ENCODE measurements around the gene GAS2.
"Not testable (repeated sequence)": the region's sequence is repeated elsewhere in the genome, so short reads cannot be mapped to it uniquely, and the experiment has no call there.

The GAS2 gene

GRCh38 chr11:22666325-22666687 lies at the start of gene GAS2:
GAS2 (plus strand) TSS chr11:22666611; CDS start chr11:22674870, 8,259 bp downstream.
- DNase-seq, result no peak

GRCh38 chr11:22617868-22618267 lies 48.5 kb upstream of the GAS2 start:
- DNase-seq, result no peak

- peak; percentile 58 for DNase-seq
These were observed 41.5 kb upstream of the GAS2 start for GRCh38 chr11:22624742-22625447.

DNA sequence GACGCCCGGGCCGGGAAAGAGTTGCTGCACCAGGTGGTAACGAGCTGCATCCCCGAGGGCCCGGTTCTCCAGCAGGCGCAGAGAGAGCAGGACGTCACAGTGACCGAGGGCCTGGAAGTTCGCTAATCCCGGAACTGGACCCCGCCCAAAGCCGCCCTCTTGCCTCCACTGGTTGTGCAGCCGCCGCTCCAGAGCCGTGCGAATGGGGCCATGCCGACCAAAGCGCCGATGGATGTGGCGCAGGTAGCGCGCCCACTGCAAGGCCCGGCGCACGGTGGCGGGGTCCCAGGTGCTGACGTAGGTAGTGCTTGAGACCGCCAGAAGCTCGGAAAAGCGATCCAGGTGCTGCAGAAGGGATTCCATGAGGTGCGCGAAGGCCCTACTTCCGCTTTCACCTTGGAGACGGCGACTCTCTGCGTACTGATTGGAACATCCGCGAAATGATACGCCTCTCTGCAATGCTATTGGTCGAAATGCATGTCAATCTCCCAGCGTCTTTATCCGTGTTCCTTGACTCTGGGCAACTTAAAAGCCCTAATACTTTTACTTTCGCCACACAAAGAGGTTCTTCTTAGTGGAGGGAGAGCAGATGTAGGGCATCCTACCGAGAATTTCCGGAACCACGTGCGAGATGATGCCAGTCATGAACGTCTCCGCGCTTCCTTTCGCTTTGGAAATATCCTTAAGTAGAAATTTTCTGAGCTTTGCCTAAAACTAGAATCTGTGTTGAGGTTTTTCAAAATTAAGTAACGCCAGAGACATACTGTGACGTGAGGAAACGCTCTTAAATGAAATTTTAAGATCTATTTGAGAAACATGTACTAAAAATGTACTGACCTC lies 40.7 kb upstream of the GAS2 start, which contains the start of gene FANCF:
Gene FANCF (minus strand): TSS at position 376 of the 840 bp plus-strand sequence. CDS start 13 bp downstream, at position 363.
- DNase-seq, result peak; percentile 84

- no peak for DNase-seq
These were observed 39.7 kb upstream of the GAS2 start for GRCh38 chr11:22626573-22627239.

GRCh38 chr11:22627421-22627820 lies 39.0 kb upstream of the GAS2 start:
- DNase-seq, result no peak

- no peak for DNase-seq
These were observed 33.0 kb upstream of the GAS2 start for GRCh38 chr11:22633354-22633902.

GRCh38 chr11:22634897-22635629 lies 31.3 kb upstream of the GAS2 start:
- no peak for DNase-seq

DNA sequence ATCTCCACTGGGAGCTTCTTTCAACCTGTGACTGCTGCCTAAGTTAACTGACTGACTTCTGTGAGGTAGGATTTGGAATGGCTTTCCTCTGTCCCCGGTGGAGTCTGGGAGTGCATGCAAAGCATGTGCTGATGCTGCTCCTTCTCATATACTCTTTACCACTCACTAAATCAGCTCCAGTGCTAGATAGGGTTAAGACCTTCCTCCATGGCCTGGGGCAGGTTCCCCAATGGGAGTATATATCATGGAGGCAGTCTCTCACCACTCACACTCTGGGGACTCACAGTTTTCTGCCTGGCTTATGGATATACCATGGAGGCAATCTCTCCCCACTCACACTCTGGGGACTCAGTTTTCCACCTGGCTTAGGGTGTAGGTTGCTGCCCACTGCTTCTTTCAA lies 30.7 kb upstream of the GAS2 start:
- DNase-seq, result no peak

- DNase-seq, result no peak
These were observed 25.5 kb upstream of the GAS2 start for GRCh38 chr11:22640862-22641261.

DNA sequence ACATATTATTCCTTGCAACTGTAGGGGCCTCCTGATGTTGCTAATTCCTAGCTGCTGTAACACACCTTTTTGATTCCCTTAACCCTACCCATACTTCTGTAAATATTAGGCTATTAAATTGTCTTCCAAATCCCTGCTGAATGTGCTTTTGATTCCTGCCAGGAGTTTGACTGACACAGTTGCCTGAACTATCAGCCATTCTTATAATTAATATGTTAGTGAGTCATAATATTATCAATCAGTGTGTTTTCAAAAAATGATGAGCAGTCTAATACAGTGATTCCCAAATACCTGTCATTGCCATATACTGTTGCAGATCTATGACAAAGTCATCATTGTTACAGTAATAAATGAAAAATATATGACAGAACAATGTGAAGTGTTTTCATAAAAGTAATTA lies 24.9 kb upstream of the GAS2 start:
- DNase-seq, result no peak

DNA sequence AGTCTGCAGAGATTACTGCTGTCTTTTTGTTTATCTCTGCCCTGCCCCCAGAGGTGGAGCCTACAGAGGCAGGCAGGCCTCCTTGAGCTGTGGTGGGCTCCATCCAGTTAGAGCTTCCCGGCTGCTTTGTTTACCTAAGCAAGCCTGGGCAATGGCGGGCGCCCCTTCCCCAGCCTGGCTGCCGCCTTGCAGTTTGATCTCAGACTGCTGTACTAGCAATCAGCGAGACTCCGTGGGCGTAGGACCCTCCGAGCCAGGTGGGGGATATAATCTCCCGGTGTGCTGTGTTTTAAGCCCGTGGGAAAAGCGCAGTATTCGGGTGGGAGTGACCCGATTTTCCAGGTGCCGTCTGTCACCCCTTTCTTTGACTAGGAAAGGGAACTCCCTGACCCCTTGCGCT lies 14.1 kb upstream of the GAS2 start:
- DNase-seq, result not testable (repeated sequence)

DNA sequence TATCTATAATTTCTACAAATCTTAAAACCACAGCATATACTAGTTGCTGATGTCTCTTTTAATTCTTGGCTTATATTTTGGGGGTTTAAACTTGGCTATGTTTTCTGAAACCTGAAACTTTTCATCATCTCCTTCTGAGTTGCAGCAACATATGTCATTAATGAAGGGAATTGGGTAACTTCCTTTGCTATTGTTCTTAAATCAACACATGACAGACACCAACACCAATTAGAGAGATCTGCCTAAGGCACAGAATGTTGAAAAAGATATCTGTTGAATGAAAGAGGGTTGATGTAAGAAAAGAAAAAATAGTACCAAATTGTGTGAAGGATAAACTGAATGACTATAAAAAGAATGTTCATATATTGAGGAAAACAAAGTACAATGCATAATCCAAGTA lies 10.3 kb upstream of the GAS2 start:
- DNase-seq, result no peak

- DNase-seq, result no peak
These were observed 9.2 kb upstream of the GAS2 start for GRCh38 chr11:22657101-22657694.

- DNase-seq, result no peak
These were observed 6.6 kb upstream of the GAS2 start for GRCh38 chr11:22659783-22660182.

DNA sequence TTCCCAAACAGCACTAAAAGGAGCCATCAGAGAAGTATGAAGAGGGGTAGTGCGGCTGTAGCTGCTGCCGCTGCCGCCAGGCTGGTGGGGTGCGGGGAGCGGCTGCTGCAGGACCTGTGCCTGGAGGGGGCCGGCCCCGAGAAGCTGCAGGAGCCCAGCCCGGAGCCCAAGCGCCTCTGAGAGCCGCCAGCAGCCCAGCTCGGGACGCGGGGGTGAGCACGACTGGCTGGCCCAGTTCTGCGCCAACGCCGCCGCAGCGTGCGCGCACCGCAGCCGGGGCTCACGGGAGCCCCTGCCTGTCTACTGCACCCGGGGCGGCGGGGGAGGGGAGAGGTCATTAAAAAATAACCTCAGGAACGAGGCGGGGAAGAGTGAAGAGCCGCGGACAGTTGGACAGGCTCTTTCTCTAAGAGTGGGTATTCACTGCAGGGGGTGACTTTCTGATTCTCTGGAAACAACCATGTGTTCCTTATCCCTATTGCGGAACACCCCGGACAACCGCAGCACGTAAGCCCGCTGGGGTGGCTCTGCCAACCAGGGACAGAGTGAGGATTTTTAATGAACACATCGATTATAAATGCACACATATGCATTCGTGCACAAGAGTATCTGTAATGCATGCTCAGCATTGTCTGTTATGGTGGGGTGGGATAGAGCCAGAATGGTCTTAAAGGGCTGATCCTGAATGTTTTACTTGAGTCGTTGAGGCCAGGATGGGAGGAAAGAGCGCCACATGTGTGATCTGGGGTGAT lies 453 bp downstream of the GAS2 start:
- peak; percentile 4 for DNase-seq

DNA sequence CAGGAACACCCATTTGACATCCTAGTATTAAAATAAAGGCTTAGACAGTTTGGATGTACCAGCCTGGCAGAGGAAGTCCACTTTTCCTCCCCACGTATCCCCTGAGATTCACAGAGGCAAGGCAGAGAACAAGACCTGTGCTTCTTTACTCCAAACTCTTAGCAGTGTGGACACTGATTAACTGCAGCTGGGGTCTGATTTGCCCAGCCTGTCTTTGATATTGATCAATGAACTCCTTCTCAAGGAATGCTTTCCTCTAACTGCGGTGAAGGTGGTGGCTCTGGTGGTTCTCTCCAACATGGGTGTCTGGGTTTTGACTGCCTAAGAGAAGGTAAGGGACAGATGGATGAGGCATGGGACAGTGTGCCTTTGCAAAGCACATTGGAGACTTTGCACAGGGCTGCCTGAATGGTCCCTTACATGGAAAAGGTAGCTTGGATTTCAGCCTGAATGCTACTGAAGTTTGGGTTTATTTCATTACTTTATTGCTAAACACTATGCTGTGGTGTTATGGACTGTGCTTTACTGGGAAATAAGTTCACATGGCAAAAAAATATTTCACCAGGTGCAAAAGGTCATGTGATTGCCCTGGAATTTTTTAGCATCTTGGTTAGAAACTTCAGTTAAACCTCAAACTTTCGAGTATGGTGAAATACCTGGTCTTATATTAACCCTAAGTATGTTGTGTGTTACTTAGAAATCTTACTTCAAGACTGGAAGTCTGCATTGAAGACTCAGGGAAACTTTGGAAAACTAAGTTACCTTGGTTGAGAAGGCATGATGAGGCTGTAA lies 1.8 kb downstream of the GAS2 start:
- no peak for DNase-seq

- DNase-seq, result no peak
These were observed 3.0 kb downstream of the GAS2 start for GRCh38 chr11:22669368-22669767.

GRCh38 chr11:22670830-22671229 lies 4.4 kb downstream of the GAS2 start:
- DNase-seq, result no peak

- DNase-seq, result no peak
These were observed 5.3 kb downstream of the GAS2 start for GRCh38 chr11:22671751-22672150.

Data from stimulated activated CD4-positive, alpha-beta T cell treated with anti-CD3 and anti-CD28 coated beads, Interleukin-12 subunit alpha, Interleukin-12 subunit beta, amount 100 ng/mL, for 4 hours (primary cell).